ENCODE results near the gene RBM25. TPM values are rescaled to one million over a fixed set of nuclear protein-coding genes. Genes with fewer than 3 reads are reported as not detected.
A peak's percentile ranks its signal among the peaks of the same experiment; 100 is the strongest.

The RBM25 gene
- total and polyA plus RNA-seq, 2 donors from 2014 or later, result 18.8 to 70.0 TPM

GRCh38 chr14:73058922-73059673, 764 bp downstream of the RBM25 start:
- Histone ChIP-seq H3K27ac (ENCODE audit: low read depth in 2 of 2, low read length in 2 of 2) (peak overlapping the region; percentile 95 to 96), H3K4me3 (ENCODE audit: low read length in 3 of 3) (peak overlapping the region; percentile 92 to 95 (median 94)), H3K27me3 (ENCODE audit: control insufficient read depth, insufficient read depth, low read length) (no peaks in the 10 kb centered on the region), H3K4me1 (ENCODE audit: control insufficient read depth in 2 of 3, insufficient read depth in 2 of 3, low read depth in 1 of 3, low read length in 3 of 3) (peaks cover 0 to 16% (median 3%) of the 10 kb centered on the region in 3 donors), H3K9ac (ENCODE audit: low read length in 3 of 3) (peak overlapping the region; percentile 91 to 93 (median 93)), H3K36me3 (ENCODE audit: control insufficient read depth in 2 of 3, insufficient read depth in 3 of 3, low read length in 3 of 3) (peaks cover 0 to 5% (median 4%) of the 10 kb centered on the region in 3 donors), H3K9me3 (ENCODE audit: control insufficient read depth in 2 of 3, insufficient read depth in 1 of 3, low read length in 3 of 3) (no peaks in the 10 kb centered on the region)
- intact Hi-C loops (cut with DNase I), result no loop called here
- DNase-seq (peak in 2 of 5 donors; percentile 58 to 60), FAIRE-seq (no peak)
- no peak for TF ChIP-seq CTCF (IDR thresholded peaks at IDR 0.05; ENCODE audit: borderline replicate concordance, extremely low read depth, insufficient read depth)

- Histone ChIP-seq H3K36me3 (ENCODE audit: control insufficient read depth in 2 of 3, insufficient read depth in 3 of 3, low read length in 3 of 3) (peaks cover 0 to 20% (median 4%) of the 10 kb centered on the region in 3 donors), H3K27me3 (ENCODE audit: control insufficient read depth, insufficient read depth, low read length) (no peaks in the 10 kb centered on the region)
- FAIRE-seq, result no peak
Measured at GRCh38 chr14:73069585-73069984, 11.3 kb downstream of the RBM25 start.

GRCh38 chr14:73091044-73091443, 32.7 kb downstream of the RBM25 start:
- Histone ChIP-seq H3K4me1 (ENCODE audit: control insufficient read depth in 2 of 3, insufficient read depth in 2 of 3, low read depth in 1 of 3, low read length in 3 of 3) (no peaks in the 10 kb centered on the region), H3K4me3 (ENCODE audit: low read length in 3 of 3) (no peak overlapping the region), H3K27ac (ENCODE audit: low read depth in 2 of 2, low read length in 2 of 2) (no peak overlapping the region), H3K9ac (ENCODE audit: low read length in 3 of 3) (no peak overlapping the region), H3K36me3 (ENCODE audit: control insufficient read depth in 2 of 3, insufficient read depth in 3 of 3, low read length in 3 of 3) (peaks cover 9 to 37% (median 12%) of the 10 kb centered on the region in 3 donors), H3K27me3 (ENCODE audit: control insufficient read depth, insufficient read depth, low read length) (no peaks in the 10 kb centered on the region), H3K9me3 (ENCODE audit: control insufficient read depth in 2 of 3, insufficient read depth in 1 of 3, low read length in 3 of 3) (no peaks in the 10 kb centered on the region)
- FAIRE-seq (no peak), DNase-seq (no peak)
- intact Hi-C loops (cut with DNase I), result no loop called here
- no peak for TF ChIP-seq CTCF (IDR thresholded peaks at IDR 0.05; ENCODE audit: borderline replicate concordance, extremely low read depth, insufficient read depth)

More at GRCh38 chr14:73069585-73069984, 11.3 kb downstream of the RBM25 start:
- intact Hi-C loops (cut with DNase I), result no loop called here
- no peaks in the 10 kb centered on the region for H3K4me1 ChIP-seq (ENCODE audit: control insufficient read depth in 2 of 3, insufficient read depth in 2 of 3, low read depth in 1 of 3, low read length in 3 of 3)
- no peak overlapping the region for H3K9ac ChIP-seq (ENCODE audit: low read length in 3 of 3)
- H3K9me3 ChIP-seq (ENCODE audit: control insufficient read depth in 2 of 3, insufficient read depth in 1 of 3, low read length in 3 of 3), result no peaks in the 10 kb centered on the region
- TF ChIP-seq CTCF (IDR thresholded peaks at IDR 0.05; ENCODE audit: borderline replicate concordance, extremely low read depth, insufficient read depth), result no peak
- DNase-seq, result no peak
- no peak overlapping the region for H3K4me3 ChIP-seq (ENCODE audit: low read length in 3 of 3)
- no peak overlapping the region for H3K27ac ChIP-seq (ENCODE audit: low read depth in 2 of 2, low read length in 2 of 2)

Data from kidney (tissue), 14 donors.